Keratinocyte (primary cell): ENCODE data around the gene CLDND1. TPM values are rescaled to one million over a fixed set of nuclear protein-coding genes. Genes with fewer than 3 reads are reported as not detected.

ENCODE experiments used
- DNase-seq: peaks from one replicate; pipeline ENCODE4 v3.0.0-alpha.2; 2011; ENCODE audit warnings: low read depth, missing footprints, low spot score
- FAIRE-seq: peaks from 2 replicates; lab custom pipeline; 2011; peaks lifted over from hg19 to GRCh38; lab: Jason Lieb, UNC
- H2AFZ ChIP-seq: 2 replicates; pipeline ENCODE4 v1.6.0; 2012; ENCODE audit warnings: low read length, control low read depth, inconsistent platforms; ENCODE audit not compliant: control insufficient read depth
- H3K27ac ChIP-seq: 2 replicates; pipeline ENCODE4 v1.5.1; 2011; ENCODE audit warnings: low read length; ENCODE audit not compliant: control insufficient read depth, insufficient read depth
- H3K27me3 ChIP-seq: 3 replicates; pipeline ENCODE4 v1.6.0; 2011; ENCODE audit warnings: low read length; ENCODE audit not compliant: control insufficient read depth, insufficient read depth; ENCODE audit errors: extremely low read depth
- H3K36me3 ChIP-seq, 2 experiments: 2 replicates in 1 of 2; 3 replicates in 1 of 2; pipeline ENCODE4 v1.5.1; 2011; ENCODE audit warnings: low read length in 2 of 2, mild to moderate bottlenecking in 1 of 2; ENCODE audit not compliant: control insufficient read depth in 2 of 2, insufficient read depth in 2 of 2; ENCODE audit errors: extremely low read depth in 1 of 2
- H3K4me1 ChIP-seq: 3 replicates; pipeline ENCODE4 v1.5.1; 2011; ENCODE audit warnings: low read length; ENCODE audit not compliant: control insufficient read depth, insufficient read depth; ENCODE audit errors: extremely low read depth
- H3K4me2 ChIP-seq: 3 replicates; pipeline ENCODE4 v1.6.0; 2011; ENCODE audit warnings: low read depth, low read length; ENCODE audit not compliant: control insufficient read depth, insufficient read depth; ENCODE audit errors: extremely low read depth
- H3K4me3 ChIP-seq, 3 experiments: fragments of 200-600 bp in 1 of 3; sonication (generic) in 1 of 3; 2 replicates in 2 of 3; 3 replicates in 1 of 3; pipeline ENCODE4 v1.5.1; 2011 to 2016; ENCODE audit warnings: low read length in 3 of 3, mild to moderate bottlenecking in 3 of 3, control low read depth in 2 of 3, inconsistent platforms in 1 of 3, low read depth in 1 of 3, mixed read lengths in 1 of 3, mixed run types in 1 of 3, moderate library complexity in 1 of 3; ENCODE audit not compliant: control insufficient read depth in 2 of 3, insufficient read depth in 2 of 3; ENCODE audit errors: extremely low read depth in 1 of 3
- H3K79me2 ChIP-seq: 2 replicates; pipeline ENCODE4 v1.6.0; 2012; ENCODE audit warnings: low read length; ENCODE audit not compliant: control insufficient read depth, insufficient read depth
- H3K9ac ChIP-seq: 3 replicates; pipeline ENCODE4 v1.6.0; 2011; ENCODE audit warnings: low read length; ENCODE audit not compliant: control insufficient read depth, insufficient read depth; ENCODE audit errors: extremely low read depth
- H3K9me1 ChIP-seq: 3 replicates; pipeline ENCODE4 v1.6.0; 2011; ENCODE audit warnings: low read length; ENCODE audit not compliant: control insufficient read depth, insufficient read depth; ENCODE audit errors: extremely low read depth
- H3K9me3 ChIP-seq: 2 replicates; pipeline ENCODE4 v1.5.1; 2012; ENCODE audit warnings: low read depth, low read length; ENCODE audit not compliant: control insufficient read depth
- H4K20me1 ChIP-seq: 3 replicates; pipeline ENCODE4 v1.6.0; 2011; ENCODE audit warnings: low read length; ENCODE audit not compliant: control insufficient read depth, insufficient read depth; ENCODE audit errors: extremely low read depth
- EZH2 ChIP-seq: IDR thresholded peaks from one replicate; pipeline ENCODE4 v1.6.1; 2012; ENCODE audit warnings: inconsistent platforms, mild to moderate bottlenecking, low read length, moderate library complexity
- dilution Hi-C: fragments of 300-500 bp; cut with MboI; formaldehyde crosslinking; loops from one replicate; pipeline ENCODE4 v1.7.0; 2020; ENCODE audit warnings: low sequenced_read_pairs; ENCODE audit not compliant: extremely low pct_ligation_motif_present
- polyA plus RNA-seq, 5 experiments: library from polyadenylated mRNA; depleted of rRNA in 3 of 5; stranded (reverse) in 3 of 5; stranded (forward) in 1 of 5; unstranded in 1 of 5; fragments of >200 nt; gene quantifications; 1 replicate in 1 of 5; 2 replicates in 3 of 5; 3 replicates in 1 of 5; pipeline versions ENCODE4 v1.2.1 to v1.2.3, GENCODE V29; 2011 to 2012; ENCODE audit warnings: missing spikeins in 2 of 5, low read depth in 1 of 5, low replicate concordance in 1 of 5
- TF ChIP-seq, protein P1 (sequence below), 3 experiments: IDR thresholded peaks in 1 of 3; conservative IDR thresholded peaks in 1 of 3; optimal IDR thresholded peaks in 1 of 3; 2 replicates in 2 of 3; 3 replicates in 1 of 3; pipeline versions ENCODE3 to v1.5.1; 2011; ENCODE audit warnings: low read length in 3 of 3, mild to moderate bottlenecking in 3 of 3, moderate library complexity in 2 of 3, control low read depth in 1 of 3, inconsistent platforms in 1 of 3; ENCODE audit not compliant: insufficient read depth in 2 of 3; ENCODE audit errors: extremely low read depth in 1 of 3

CLDND1 gene
- polyA plus RNA-seq, 1 donor (not counting 4 experiments of a cell fraction or from before 2014, with no cell fraction given) = 137 TPM

DNA sequence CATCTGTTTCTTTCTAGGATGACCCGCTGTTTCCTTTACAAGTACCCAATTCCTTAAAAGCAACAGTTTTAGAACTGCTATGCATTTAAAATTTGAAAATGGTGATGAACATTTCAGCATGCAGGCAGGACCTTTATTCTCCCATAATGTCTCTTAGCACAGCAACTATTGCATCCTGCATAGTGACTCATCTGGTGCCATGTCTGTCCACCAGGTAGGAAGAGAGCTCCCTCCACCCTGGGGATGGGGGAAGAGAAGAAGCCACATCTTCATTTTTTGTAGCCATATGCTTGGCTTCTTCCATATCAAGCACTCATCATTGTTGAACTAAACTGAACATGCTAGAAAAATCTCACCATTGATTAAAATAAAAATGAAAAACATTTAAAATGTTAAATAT, 19.0 kb upstream of the CLDND1 start:
- Histone ChIP-seq H2AFZ (no peak overlapping the region), H4K20me1 (no peaks in the 10 kb centered on the region), H3K4me2 (no peak overlapping the region), H3K27ac (no peak overlapping the region), H3K9me1 (no peaks in the 10 kb centered on the region), H3K9ac (no peak overlapping the region), H3K9me3 (no peaks in the 10 kb centered on the region), H3K4me1 (peaks cover 2% of the 10 kb centered on the region), H3K36me3 (no peaks in the 10 kb centered on the region), H3K4me3 (no peak overlapping the region), H3K27me3 (no peaks in the 10 kb centered on the region), H3K79me2 (no peaks in the 10 kb centered on the region)
- DNase-seq (no peak), FAIRE-seq (peak; percentile 53)
- dilution Hi-C loops = no loop called here
- TF ChIP-seq, protein P1, sequence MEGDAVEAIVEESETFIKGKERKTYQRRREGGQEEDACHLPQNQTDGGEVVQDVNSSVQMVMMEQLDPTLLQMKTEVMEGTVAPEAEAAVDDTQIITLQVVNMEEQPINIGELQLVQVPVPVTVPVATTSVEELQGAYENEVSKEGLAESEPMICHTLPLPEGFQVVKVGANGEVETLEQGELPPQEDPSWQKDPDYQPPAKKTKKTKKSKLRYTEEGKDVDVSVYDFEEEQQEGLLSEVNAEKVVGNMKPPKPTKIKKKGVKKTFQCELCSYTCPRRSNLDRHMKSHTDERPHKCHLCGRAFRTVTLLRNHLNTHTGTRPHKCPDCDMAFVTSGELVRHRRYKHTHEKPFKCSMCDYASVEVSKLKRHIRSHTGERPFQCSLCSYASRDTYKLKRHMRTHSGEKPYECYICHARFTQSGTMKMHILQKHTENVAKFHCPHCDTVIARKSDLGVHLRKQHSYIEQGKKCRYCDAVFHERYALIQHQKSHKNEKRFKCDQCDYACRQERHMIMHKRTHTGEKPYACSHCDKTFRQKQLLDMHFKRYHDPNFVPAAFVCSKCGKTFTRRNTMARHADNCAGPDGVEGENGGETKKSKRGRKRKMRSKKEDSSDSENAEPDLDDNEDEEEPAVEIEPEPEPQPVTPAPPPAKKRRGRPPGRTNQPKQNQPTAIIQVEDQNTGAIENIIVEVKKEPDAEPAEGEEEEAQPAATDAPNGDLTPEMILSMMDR (optimal IDR thresholded peaks at IDR 0.05 in 1 of 3, IDR thresholded peaks at IDR 0.05 in 1 of 3, conservative IDR thresholded peaks at IDR 0.05 in 1 of 3; ENCODE audit: extremely low read depth in 1 of 3, insufficient read depth in 2 of 3, low read length in 3 of 3) = no peak
- TF ChIP-seq EZH2 = no peak

DNA sequence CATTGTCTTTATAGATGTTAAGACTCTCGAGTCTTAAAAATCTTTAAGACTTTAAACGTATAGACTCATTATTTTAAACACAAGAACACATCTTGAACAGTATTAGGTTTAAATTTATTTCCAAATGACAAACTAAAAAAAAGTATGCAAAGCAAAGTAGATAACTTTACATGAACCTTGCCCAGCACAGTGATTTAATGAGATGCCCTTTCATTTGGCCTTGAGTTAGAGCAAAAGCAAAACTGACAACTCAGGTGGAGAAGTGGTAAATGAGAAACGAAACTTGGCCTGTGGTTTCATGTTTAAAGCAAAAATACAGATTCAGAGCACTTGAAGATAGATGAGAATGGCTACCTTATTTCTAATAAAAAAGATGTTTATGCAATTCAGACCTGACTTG, 17.6 kb upstream of the CLDND1 start:
- H3K4me2 ChIP-seq = no peak overlapping the region
- H3K27ac ChIP-seq = no peak overlapping the region
- H3K36me3 ChIP-seq = no peaks in the 10 kb centered on the region
- dilution Hi-C loops = no loop called here
- FAIRE-seq (no peak), DNase-seq (no peak)
- no peaks in the 10 kb centered on the region for H3K9me1 ChIP-seq
- H2AFZ ChIP-seq = no peak overlapping the region
- H3K4me3 ChIP-seq = no peak overlapping the region
- H3K27me3 ChIP-seq = no peaks in the 10 kb centered on the region
- no peaks in the 10 kb centered on the region for H3K79me2 ChIP-seq
- no peaks in the 10 kb centered on the region for H4K20me1 ChIP-seq
- H3K9ac ChIP-seq = no peak overlapping the region
- TF ChIP-seq, protein P1 (optimal IDR thresholded peaks at IDR 0.05 in 1 of 3, IDR thresholded peaks at IDR 0.05 in 1 of 3, conservative IDR thresholded peaks at IDR 0.05 in 1 of 3; ENCODE audit: extremely low read depth in 1 of 3, insufficient read depth in 2 of 3, low read length in 3 of 3) = no peak
- TF ChIP-seq EZH2 = no peak
- H3K9me3 ChIP-seq = no peaks in the 10 kb centered on the region
- H3K4me1 ChIP-seq = peaks cover 2% of the 10 kb centered on the region
